Upper lobe of left lung (tissue), 4 donors: ENCODE data around the gene EGLN2.

Experiments
- CTCF ChIP-seq, 6 experiments: fragments of 450-650 bp in 4 of 6; fragments of 200-600 bp in 2 of 6; sonication (generic) in 2 of 6; IDR thresholded peaks; one replicate each; pipeline ENCODE4 v1.5.1; 2016 to 2019; ENCODE audit warnings: antibody characterized with exemption in 6 of 6
- EP300 ChIP-seq, 4 donors: sonication (generic); formaldehyde crosslinking; IDR thresholded peaks; one replicate each; pipeline ENCODE4 v1.5.1; 2017; ENCODE audit warnings: antibody characterized with exemption in 4 of 4, control low read depth in 2 of 4
- POLR2A ChIP-seq, 4 donors: fragments of 450-650 bp; IDR thresholded peaks; one replicate each; pipeline ENCODE4 v1.5.1; 2016 to 2017; ENCODE audit warnings: antibody characterized with exemption in 4 of 4, mild to moderate bottlenecking in 2 of 4
- POLR2AphosphoS5 ChIP-seq, 2 donors: sonication (generic); formaldehyde crosslinking; IDR thresholded peaks; one replicate each; pipeline ENCODE4 v1.5.1; 2017; ENCODE audit warnings: antibody characterized with exemption in 2 of 2

- TF ChIP-seq CTCF (IDR thresholded peaks at IDR 0.05), result no peak
- no peak for TF ChIP-seq EP300 (IDR thresholded peaks at IDR 0.05)
- TF ChIP-seq POLR2A (IDR thresholded peaks at IDR 0.05), result no peak
- no peak for TF ChIP-seq POLR2AphosphoS5 (IDR thresholded peaks at IDR 0.05)
Observed at GRCh38 chr19:40810160-40810559, 11.2 kb downstream of the EGLN2 start.
